D721Med (cell line): ENCODE results near the gene IL26.

Experiments
- DNase-seq: peaks from one replicate; pipeline ENCODE4 v3.0.0; 2011; ENCODE audit warnings: low spot score; ENCODE audit not compliant: insufficient read length
- FAIRE-seq: peaks from 2 replicates; lab custom pipeline; 2011; peaks lifted over from hg19 to GRCh38; lab: Jason Lieb, UNC
- TF ChIP-seq, protein P1 (sequence below): IDR thresholded peaks from 2 replicates; pipeline ENCODE4 v1.5.1; 2012; ENCODE audit warnings: mild to moderate bottlenecking, control low read depth; ENCODE audit not compliant: insufficient read depth; ENCODE audit errors: missing control alignments

IL26 gene, protein sequence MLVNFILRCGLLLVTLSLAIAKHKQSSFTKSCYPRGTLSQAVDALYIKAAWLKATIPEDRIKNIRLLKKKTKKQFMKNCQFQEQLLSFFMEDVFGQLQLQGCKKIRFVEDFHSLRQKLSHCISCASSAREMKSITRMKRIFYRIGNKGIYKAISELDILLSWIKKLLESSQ

DNA sequence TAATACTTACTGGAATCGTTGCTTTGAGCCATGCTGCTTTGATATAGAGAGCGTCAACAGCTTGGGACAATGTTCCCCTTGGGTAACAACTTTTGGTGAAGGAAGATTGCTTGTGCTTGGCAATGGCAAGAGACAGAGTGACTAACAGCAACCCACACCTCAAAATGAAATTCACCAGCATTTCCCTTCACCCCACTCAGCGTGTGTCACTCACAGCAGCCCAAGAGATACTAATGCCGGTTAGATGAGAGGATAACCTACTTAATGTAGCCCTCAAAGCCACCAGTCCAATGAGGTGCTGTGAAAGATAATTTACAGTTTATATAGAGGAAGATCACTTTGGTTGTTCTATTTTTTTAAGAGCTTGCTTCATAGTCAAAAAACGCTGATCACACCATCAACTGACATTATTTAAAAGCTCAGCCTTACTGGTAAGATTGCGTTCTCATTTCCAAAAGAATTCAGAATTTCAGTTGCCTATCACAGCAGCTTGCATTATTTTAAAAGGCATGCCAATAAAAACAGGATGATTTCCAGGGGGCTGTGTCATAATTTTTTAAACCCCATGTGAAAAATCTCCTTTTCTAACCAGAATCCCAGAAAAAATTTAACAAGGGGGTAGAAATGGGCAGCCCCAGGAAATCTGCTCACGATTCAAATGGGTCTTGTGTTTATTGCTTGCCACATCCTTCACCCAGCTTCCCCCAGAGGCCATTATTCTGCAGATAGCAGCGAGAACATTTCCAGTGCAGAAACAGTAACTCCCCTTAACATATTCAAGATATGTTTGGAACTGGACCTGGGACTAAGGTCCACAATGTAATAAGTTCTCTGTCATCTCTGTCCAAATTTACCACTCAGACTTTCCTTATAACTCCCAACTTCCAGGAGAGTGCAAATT lies at the start of gene IL26:
Gene IL26 (minus strand): TSS at position 235 of the 901 bp plus-strand sequence. CDS start 54 bp downstream, at position 181.
- DNase-seq (no peak), FAIRE-seq (no peak)
- TF ChIP-seq, protein P1, sequence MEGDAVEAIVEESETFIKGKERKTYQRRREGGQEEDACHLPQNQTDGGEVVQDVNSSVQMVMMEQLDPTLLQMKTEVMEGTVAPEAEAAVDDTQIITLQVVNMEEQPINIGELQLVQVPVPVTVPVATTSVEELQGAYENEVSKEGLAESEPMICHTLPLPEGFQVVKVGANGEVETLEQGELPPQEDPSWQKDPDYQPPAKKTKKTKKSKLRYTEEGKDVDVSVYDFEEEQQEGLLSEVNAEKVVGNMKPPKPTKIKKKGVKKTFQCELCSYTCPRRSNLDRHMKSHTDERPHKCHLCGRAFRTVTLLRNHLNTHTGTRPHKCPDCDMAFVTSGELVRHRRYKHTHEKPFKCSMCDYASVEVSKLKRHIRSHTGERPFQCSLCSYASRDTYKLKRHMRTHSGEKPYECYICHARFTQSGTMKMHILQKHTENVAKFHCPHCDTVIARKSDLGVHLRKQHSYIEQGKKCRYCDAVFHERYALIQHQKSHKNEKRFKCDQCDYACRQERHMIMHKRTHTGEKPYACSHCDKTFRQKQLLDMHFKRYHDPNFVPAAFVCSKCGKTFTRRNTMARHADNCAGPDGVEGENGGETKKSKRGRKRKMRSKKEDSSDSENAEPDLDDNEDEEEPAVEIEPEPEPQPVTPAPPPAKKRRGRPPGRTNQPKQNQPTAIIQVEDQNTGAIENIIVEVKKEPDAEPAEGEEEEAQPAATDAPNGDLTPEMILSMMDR: no peak

DNA sequence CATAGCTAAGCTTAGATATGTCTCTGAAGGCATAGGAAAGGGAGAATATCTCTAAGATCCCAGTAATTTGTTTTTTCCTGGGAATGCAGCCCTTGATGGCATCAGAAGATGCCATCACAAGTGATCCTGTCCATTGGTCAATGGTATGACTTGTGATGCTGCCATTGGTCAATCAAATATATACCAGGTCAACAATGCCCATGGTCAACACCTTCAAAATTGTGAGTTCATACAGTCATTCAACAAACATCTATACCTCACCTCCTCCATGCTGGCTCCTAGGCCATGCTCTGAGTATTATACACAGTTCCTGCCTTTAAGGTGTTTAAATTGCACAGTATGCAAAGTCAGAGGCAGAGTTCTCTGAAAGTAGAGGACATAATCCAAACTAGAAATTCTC lies 47.1 kb upstream of the IL26 start:
- TF ChIP-seq, protein P1: no peak
- no peak for FAIRE-seq
- no peak for DNase-seq

DNA sequence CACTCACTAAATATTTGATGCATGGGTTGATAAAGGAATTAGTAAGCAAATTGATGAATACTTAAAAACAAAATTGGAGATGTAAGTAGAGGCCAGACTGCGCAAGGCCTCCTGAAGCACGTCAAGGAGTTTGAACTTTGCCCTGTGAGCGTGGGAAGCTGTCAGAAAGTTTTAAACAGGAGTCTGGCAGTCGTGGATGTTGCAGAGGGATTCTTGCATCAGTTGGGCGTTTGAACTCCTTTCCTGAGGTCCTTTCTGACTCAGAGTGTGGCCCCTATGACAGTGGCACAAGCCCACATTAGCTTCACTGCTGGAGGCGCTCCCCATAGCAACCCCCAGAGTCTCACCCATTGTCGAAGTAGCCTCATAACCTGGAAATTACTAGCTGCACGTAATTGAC lies 45.7 kb upstream of the IL26 start:
- DNase-seq: no peak
- FAIRE-seq: no peak
- TF ChIP-seq, protein P1: no peak

DNA sequence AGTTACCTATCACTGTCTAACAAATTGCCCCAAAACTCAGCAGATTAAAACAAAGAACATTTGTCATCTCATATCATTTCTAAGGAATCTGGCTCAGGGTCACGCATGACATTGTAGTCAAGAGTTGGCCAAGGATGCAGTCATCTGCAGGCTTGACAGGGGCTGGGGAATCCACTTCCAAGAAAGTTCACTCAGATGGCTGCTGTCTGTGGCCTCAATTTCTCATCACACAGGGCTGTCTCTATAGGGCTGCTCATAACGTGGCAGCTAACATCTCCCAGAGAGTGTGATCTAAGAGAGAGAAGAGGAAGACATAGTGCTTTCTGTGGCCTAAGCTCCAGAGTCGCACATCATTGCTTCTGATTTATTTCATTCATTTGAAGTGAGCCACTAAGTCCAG lies 44.7 kb upstream of the IL26 start:
- FAIRE-seq (no peak), DNase-seq (no peak)
- TF ChIP-seq, protein P1: no peak

DNA sequence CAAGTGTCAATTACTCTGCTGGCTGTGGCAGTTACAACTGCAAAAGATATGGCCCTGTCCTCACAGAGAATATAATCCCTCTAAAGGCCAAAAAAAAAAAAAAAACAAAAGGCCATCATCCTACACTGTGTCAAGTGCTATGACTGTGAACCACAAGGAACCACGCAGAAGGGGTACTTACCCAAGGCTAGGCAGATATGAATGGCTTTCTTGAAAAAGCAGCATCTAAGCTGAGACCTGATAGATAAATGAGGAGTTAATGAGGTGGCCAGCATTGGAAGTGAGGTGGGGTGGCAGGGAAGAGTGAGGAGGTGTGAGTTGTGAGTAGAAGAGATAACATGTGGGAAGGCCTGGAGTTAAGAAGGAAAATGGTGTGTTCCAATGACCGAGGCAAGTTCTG lies 44.2 kb upstream of the IL26 start:
- DNase-seq: no peak
- no peak for FAIRE-seq
- TF ChIP-seq, protein P1: no peak

DNA sequence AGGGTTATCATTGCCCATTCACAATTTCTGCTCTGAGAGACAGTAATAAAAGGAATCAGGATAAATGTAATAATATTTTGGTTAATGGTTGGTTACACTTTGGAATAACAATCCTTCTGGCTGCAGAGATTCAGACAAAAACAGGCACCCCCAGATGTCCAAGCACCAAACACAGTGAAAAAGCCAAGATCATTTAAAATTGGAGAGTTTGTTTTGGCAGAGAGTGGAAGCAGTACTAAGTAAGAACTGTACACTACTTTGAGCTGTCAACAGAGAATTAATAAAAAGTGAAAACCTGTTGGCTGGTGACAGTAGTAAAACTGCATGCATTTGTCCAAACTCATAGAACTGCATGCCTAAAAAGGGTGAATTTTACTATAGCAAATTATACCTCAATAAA lies 43.4 kb upstream of the IL26 start:
- TF ChIP-seq, protein P1: no peak
- FAIRE-seq (no peak), DNase-seq (no peak)
